ENCODE data around the gene C1orf105. TPM values are rescaled to one million over a fixed set of nuclear protein-coding genes. Genes with fewer than 3 reads are reported as not detected.

The C1orf105 gene
- total RNA-seq, 1 donor from 2014 or later, result not detected

DNA sequence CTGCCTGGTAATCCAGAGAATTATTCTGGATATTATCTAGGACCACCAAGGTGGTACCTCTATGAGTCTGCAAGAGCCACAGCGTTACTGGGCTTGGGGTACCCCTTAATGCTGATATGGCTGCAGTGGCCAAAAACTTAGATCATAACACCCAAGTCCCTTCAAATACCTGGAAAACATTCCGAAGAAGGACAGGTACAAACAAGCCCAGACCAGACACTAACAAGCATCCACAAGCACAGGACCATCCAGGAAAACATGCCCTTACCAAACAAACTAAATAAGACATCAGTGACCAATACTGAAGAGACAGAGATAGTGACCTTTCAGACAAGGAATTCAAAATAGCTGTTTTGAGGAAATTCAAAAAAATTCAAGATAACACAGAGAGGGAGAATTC, 2.9 kb downstream of the C1orf105 start:
- Mint-ChIP-seq H3K36me3 (ENCODE audit: insufficient read depth) (no peaks in the 10 kb centered on the region), H3K9me3 (ENCODE audit: low read depth) (no peaks in the 10 kb centered on the region), H3K4me3 (ENCODE audit: low read depth) (no peak overlapping the region), H3K27ac (no peak overlapping the region), H3K4me1 (ENCODE audit: low read depth) (no peaks in the 10 kb centered on the region), H3K27me3 (no peaks in the 10 kb centered on the region)
- TF ChIP-seq, protein P1, sequence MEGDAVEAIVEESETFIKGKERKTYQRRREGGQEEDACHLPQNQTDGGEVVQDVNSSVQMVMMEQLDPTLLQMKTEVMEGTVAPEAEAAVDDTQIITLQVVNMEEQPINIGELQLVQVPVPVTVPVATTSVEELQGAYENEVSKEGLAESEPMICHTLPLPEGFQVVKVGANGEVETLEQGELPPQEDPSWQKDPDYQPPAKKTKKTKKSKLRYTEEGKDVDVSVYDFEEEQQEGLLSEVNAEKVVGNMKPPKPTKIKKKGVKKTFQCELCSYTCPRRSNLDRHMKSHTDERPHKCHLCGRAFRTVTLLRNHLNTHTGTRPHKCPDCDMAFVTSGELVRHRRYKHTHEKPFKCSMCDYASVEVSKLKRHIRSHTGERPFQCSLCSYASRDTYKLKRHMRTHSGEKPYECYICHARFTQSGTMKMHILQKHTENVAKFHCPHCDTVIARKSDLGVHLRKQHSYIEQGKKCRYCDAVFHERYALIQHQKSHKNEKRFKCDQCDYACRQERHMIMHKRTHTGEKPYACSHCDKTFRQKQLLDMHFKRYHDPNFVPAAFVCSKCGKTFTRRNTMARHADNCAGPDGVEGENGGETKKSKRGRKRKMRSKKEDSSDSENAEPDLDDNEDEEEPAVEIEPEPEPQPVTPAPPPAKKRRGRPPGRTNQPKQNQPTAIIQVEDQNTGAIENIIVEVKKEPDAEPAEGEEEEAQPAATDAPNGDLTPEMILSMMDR (IDR thresholded peaks at IDR 0.05; ENCODE audit: unreplicated experiment), result no peak
- DNase-seq (ENCODE audit: low spot score, unreplicated experiment), result no peak

DNA sequence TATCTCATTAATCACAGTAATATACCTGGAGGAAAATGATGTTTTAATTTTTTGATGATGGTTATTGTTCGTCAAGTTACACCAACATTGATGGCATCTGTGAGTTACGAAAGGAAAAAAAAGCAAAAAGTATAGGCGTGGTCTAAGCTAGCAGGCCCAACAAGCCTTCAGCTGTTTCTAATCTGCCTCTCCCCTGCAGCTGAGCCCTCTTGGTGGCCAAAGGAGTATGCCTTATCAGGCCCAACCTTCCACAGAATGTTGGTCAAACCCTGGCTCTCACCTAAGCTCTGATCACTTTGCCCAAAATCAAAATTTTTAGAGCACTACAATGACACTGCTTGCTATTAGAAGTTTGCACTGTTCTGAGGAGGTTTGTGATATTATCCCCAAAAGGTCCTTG, 4.9 kb downstream of the C1orf105 start:
- no peaks in the 10 kb centered on the region for H3K36me3 Mint-ChIP-seq (ENCODE audit: insufficient read depth)
- H3K27me3 Mint-ChIP-seq, result no peaks in the 10 kb centered on the region
- TF ChIP-seq, protein P1 (IDR thresholded peaks at IDR 0.05; ENCODE audit: unreplicated experiment), result no peak
- H3K4me1 Mint-ChIP-seq (ENCODE audit: low read depth), result no peaks in the 10 kb centered on the region
- DNase-seq (ENCODE audit: low spot score, unreplicated experiment), result no peak
- no peaks in the 10 kb centered on the region for H3K9me3 Mint-ChIP-seq (ENCODE audit: low read depth)
- H3K4me3 Mint-ChIP-seq (ENCODE audit: low read depth), result no peak overlapping the region
- no peak overlapping the region for H3K27ac Mint-ChIP-seq

DNA sequence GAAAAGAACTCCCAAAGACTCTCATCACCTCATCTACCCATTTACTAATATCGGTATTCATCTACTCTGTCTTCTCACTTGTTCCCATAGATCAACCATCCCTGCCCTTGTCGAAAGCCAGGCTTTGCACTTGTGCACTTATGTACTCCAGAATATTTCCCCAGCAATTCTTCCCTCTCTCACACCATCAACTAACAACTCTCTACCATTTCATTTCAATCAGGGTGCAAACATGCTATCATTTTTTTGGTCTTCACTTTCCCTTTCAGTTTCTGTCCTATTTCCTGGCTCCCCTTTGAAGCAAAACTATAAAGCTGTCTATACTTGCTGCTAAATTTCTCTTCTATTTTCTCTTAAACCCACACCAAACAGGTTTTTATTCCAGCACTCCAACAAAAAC, 6.7 kb downstream of the C1orf105 start:
- no peak for DNase-seq (ENCODE audit: low spot score, unreplicated experiment)
- Mint-ChIP-seq H3K27me3 (no peaks in the 10 kb centered on the region), H3K9me3 (ENCODE audit: low read depth) (no peaks in the 10 kb centered on the region), H3K27ac (no peak overlapping the region), H3K4me3 (ENCODE audit: low read depth) (no peak overlapping the region), H3K36me3 (ENCODE audit: insufficient read depth) (no peaks in the 10 kb centered on the region), H3K4me1 (ENCODE audit: low read depth) (peaks cover 9% of the 10 kb centered on the region)
- TF ChIP-seq, protein P1 (IDR thresholded peaks at IDR 0.05; ENCODE audit: unreplicated experiment), result no peak

DNA sequence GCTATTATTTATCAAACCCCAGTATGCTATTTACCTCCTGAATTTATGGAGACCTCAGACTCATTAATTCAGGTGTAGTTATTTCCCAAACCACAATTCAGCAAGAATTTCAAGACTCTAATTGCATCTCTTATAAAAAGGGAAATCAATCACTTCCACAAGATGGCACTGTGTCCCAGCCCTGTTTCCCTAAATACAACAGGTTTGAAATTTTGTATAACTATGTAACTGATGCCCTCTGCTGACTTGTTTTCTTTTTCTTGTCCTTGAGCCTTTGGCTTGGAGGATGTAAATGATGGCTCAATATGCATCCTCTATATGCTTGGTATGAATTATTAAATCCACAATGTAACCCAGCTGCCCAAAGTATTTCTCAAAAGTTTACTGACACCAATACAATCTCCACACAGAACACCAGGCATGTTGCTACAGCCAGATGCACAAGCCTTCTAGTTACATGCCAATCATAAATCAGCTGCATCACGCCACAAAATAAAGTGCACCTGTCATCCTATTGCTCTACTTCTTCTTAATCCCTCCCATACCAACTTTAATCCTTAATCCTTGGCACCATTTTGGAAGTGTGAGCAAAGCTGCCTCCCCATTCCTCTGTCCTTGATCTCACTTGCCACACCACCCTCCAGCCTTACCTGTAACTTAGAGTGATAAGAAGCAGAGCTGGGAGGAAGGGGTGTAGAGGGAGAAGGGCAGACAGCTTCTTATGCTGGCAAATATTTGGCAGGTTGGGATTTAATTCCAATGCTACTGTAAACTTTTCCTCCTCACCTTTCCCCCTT, 9.0 kb downstream of the C1orf105 start:
- peaks cover 12% of the 10 kb centered on the region for H3K4me1 Mint-ChIP-seq (ENCODE audit: low read depth)
- TF ChIP-seq, protein P1 (IDR thresholded peaks at IDR 0.05; ENCODE audit: unreplicated experiment), result peak; percentile 61
- H3K27me3 Mint-ChIP-seq, result no peaks in the 10 kb centered on the region
- no peak overlapping the region for H3K27ac Mint-ChIP-seq
- peaks cover 5% of the 10 kb centered on the region for H3K9me3 Mint-ChIP-seq (ENCODE audit: low read depth)
- no peak overlapping the region for H3K4me3 Mint-ChIP-seq (ENCODE audit: low read depth)
- no peak for DNase-seq (ENCODE audit: low spot score, unreplicated experiment)
- peaks cover 2% of the 10 kb centered on the region for H3K36me3 Mint-ChIP-seq (ENCODE audit: insufficient read depth)

DNA sequence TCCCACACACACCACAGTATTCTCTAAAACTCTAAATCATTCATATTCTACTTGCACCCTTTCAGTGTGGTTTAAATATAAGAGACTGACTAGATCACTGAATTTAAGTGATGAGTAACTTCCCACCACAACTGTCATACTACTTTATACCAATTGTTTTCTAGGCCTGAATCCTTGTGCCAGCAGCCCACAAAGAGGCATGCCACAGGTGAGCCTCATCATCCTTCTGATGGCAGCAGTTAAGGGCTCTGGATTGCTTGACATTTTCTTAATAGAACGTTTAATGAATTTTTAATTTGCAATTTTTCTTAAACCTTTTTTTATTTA, 9.6 kb downstream of the C1orf105 start:
- TF ChIP-seq, protein P1 (IDR thresholded peaks at IDR 0.05; ENCODE audit: unreplicated experiment), result no peak
- H3K36me3 Mint-ChIP-seq (ENCODE audit: insufficient read depth), result peaks cover 2% of the 10 kb centered on the region
- H3K4me1 Mint-ChIP-seq (ENCODE audit: low read depth), result peaks cover 12% of the 10 kb centered on the region
- DNase-seq (ENCODE audit: low spot score, unreplicated experiment), result no peak
- no peak overlapping the region for H3K4me3 Mint-ChIP-seq (ENCODE audit: low read depth)
- peaks cover 6% of the 10 kb centered on the region for H3K9me3 Mint-ChIP-seq (ENCODE audit: low read depth)
- no peaks in the 10 kb centered on the region for H3K27me3 Mint-ChIP-seq
- H3K27ac Mint-ChIP-seq, result no peak overlapping the region
